WERI-Rb-1 (cell line): ENCODE results near the gene BRD7.
"Not testable (repeated sequence)": the region's sequence is repeated elsewhere in the genome, so short reads cannot be mapped to it uniquely, and the experiment has no call there.

Experiments used
- DNase-seq: peaks from one replicate; pipeline ENCODE4 v3.0.0-alpha.2; 2020
- H3K27ac ChIP-seq: fragments of 250-450 bp; sonication (Bioruptor Pico); 2 replicates; pipeline ENCODE4 v1.5.1; 2020; ENCODE audit warnings: mild to moderate bottlenecking, moderate library complexity
- H3K27me3 ChIP-seq: fragments of 250-450 bp; sonication (Bioruptor Pico); 2 replicates; pipeline ENCODE4 v1.5.1; 2021; ENCODE audit warnings: mild to moderate bottlenecking, low read depth, moderate library complexity; ENCODE audit not compliant: insufficient read depth, severe bottlenecking
- H3K36me3 ChIP-seq: fragments of 250-450 bp; sonication (Bioruptor Pico); 2 replicates; pipeline ENCODE4 v1.5.1; 2020; ENCODE audit warnings: mild to moderate bottlenecking, moderate library complexity
- H3K4me3 ChIP-seq: 2 replicates; pipeline ENCODE4 v1.5.1; 2011; ENCODE audit warnings: low read depth, mild to moderate bottlenecking, control low read depth, low read length
- H3K9me3 ChIP-seq: fragments of 250-450 bp; sonication (Bioruptor Pico); 2 replicates; pipeline ENCODE4 v1.5.1; 2021; ENCODE audit warnings: mild to moderate bottlenecking, moderate library complexity; ENCODE audit not compliant: severe bottlenecking
- TF ChIP-seq, protein P1 (sequence below): IDR thresholded peaks from 2 replicates; pipeline ENCODE4 v1.5.1; 2011; ENCODE audit warnings: low read depth, mild to moderate bottlenecking, control low read depth, inconsistent platforms, low read length

The BRD7 gene

DNA sequence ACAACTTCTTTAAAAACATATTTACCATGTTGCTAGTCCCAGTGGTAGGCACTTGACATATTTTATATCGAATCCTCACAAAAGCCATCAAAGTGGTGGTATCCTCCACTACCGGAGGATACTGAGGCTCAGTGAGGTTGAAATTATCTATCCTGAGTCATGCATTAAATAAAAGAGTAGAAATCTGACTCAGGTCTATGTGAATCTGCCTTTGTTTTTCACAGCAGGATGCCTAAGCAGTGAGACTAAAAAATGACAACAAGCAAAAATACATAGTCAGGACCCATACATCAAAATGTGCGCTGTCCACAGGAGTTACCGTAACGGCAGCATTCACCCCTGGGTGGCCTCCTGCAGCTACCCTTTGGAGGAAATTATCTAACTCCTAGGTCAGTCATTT is 17.7 kb downstream of the BRD7 start:
- no peak for DNase-seq
- H3K4me3 ChIP-seq: no peak overlapping the region
- peaks cover 72% of the 10 kb centered on the region for H3K36me3 ChIP-seq
- H3K27ac ChIP-seq: no peak overlapping the region
- TF ChIP-seq, protein P1, sequence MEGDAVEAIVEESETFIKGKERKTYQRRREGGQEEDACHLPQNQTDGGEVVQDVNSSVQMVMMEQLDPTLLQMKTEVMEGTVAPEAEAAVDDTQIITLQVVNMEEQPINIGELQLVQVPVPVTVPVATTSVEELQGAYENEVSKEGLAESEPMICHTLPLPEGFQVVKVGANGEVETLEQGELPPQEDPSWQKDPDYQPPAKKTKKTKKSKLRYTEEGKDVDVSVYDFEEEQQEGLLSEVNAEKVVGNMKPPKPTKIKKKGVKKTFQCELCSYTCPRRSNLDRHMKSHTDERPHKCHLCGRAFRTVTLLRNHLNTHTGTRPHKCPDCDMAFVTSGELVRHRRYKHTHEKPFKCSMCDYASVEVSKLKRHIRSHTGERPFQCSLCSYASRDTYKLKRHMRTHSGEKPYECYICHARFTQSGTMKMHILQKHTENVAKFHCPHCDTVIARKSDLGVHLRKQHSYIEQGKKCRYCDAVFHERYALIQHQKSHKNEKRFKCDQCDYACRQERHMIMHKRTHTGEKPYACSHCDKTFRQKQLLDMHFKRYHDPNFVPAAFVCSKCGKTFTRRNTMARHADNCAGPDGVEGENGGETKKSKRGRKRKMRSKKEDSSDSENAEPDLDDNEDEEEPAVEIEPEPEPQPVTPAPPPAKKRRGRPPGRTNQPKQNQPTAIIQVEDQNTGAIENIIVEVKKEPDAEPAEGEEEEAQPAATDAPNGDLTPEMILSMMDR: no peak
- H3K27me3 ChIP-seq: no peaks in the 10 kb centered on the region
- no peaks in the 10 kb centered on the region for H3K9me3 ChIP-seq

DNA sequence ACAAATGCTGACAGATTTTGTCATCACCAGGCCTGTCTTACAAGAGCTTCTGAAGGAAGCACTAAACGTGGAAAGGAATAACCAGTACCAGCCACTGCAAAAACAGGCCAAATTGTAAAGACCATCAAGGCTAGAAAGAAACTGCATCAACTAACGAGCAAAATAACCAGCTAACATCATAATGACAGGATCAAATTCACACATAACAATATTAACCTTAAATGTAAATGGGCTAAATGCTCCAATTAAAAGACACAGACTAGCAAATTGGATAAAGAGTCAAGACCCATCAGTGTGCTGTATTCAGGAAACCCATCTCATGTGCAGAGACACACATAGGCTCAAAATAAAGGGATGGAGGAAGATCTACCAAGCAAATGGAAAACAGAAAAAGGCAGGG is 23.6 kb downstream of the BRD7 start:
- H3K4me3 ChIP-seq, H3K27me3 ChIP-seq, H3K9me3 ChIP-seq, DNase-seq, H3K27ac ChIP-seq: not testable (repeated sequence)
- H3K36me3 ChIP-seq: peaks cover 31% of the 10 kb centered on the region

DNA sequence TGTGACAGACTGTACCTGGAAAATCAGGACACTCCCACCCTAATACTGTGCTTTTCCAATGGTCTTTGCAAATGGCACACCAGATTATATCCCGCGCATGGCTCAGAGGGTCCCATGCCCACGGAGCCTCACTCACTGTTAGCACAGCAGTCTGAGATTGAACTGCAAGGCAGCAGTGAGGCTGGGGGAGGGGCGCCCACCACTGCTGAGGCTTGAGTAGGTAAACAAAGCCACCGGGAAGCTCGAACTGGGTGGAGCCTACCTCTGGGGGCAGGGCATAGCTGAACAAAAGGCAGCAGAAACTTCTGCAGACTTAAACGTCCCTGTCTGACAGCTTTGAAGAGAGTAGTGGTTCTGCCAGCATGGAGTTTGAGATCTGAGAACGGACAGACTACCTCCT is 25.2 kb downstream of the BRD7 start:
- H3K27me3 ChIP-seq, H3K27ac ChIP-seq, H3K9me3 ChIP-seq, DNase-seq, H3K4me3 ChIP-seq: not testable (repeated sequence)
- H3K36me3 ChIP-seq: peaks cover 32% of the 10 kb centered on the region

DNA sequence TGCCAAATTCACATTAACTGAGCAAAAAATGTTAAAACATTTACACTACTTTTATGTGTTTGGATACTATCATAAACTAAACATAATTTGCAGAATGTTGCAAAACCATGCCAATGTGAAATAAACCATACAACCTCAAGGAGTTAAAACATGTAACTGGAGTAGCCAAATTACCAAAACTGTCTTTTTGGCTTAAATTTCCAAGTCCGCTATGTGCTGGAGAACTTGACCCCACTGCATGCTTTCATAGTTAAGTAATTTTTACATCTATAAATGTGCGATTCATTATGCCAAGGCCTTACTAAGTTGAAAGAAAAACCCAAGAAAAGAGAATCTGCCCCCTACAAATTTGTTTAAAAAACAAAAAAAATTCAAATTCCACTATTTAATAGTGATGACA is 28.2 kb downstream of the BRD7 start:
- peaks cover 48% of the 10 kb centered on the region for H3K36me3 ChIP-seq

DNA sequence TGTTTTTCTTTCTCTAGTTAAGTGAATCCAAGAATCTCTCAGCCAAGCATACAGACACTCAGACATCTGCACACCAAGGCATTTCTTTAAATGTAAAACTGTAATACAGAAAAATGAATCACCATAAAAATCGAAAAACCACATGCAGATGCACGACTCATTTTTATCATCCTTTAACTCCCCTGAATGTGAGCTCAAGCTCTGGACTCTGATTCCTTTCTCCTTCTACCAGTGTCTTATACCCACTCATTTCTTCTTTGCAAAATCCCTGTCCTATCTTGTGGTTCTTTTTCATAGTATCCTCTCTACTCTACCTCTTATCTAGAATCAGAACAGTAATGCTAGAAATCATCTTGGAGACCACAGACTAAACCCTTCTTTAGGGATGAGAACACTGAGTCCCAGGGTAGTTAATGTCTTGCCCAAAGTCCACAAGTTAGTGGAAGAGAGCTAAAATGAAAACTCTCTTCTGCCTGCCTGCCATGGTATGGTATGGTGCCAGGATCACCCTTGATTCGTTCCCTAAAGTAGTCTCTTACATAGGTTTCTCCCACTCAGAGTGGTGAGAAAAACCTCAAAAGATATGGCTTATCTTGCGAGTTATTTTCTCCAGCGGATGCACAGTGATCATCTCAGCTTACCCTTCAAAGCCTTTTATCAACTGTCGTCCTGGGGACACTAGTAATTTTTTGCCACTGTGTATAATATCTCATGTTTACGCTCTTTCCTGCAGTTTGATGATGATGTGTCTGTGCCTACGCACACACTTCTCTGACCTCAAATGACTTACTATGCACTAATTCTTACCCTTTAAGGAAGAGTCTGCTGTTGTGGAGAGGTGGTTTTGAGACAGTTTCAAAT is 30.2 kb downstream of the BRD7 start:
- TF ChIP-seq, protein P1: no peak
- H3K36me3 ChIP-seq: peaks cover 67% of the 10 kb centered on the region

More for the DNA sequence above, 28.2 kb downstream of the BRD7 start:
- TF ChIP-seq, protein P1: no peak
- H3K4me3 ChIP-seq: no peak overlapping the region
- H3K27me3 ChIP-seq: no peaks in the 10 kb centered on the region
- no peak for DNase-seq
- no peak overlapping the region for H3K27ac ChIP-seq
- H3K9me3 ChIP-seq: no peaks in the 10 kb centered on the region

DNA sequence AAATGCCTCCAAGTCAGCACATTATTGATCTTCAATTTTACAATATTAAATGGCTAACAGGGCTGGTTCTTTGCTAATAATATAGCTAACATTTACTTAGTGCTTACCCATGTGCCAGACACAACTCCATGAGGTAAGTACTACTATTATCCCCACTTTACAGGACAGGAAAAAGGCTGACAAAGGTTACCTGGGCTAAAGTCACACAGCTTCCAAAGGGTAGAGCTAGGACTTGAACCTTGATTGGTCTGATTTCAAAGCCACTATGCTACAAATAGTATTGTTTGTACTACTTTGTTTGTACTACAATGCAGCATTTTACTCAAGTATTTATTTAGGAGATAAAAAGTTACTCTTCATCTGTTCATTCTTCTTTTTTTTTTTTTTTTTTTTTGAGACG is 31.9 kb downstream of the BRD7 start:
- DNase-seq: no peak
- TF ChIP-seq, protein P1: no peak
- Histone ChIP-seq H3K9me3 (no peaks in the 10 kb centered on the region), H3K4me3 (no peak overlapping the region), H3K27ac (no peak overlapping the region), H3K36me3 (peaks cover 70% of the 10 kb centered on the region), H3K27me3 (no peaks in the 10 kb centered on the region)

More for the DNA sequence above, 30.2 kb downstream of the BRD7 start:
- DNase-seq: no peak
- Histone ChIP-seq H3K4me3 (no peak overlapping the region), H3K9me3 (no peaks in the 10 kb centered on the region), H3K27me3 (no peaks in the 10 kb centered on the region), H3K27ac (no peak overlapping the region)
